Esophagus muscularis mucosa (tissue), 4 donors: ENCODE measurements around the gene UNC13A. TPM values are rescaled to one million over a fixed set of nuclear protein-coding genes. Genes with fewer than 3 reads are reported as not detected.

Source experiments
- DNase-seq: peaks from one replicate; pipeline ENCODE4 v3.0.0-alpha.2; 2017; ENCODE audit errors: extremely low spot score
- H3K27ac ChIP-seq, 4 donors: fragments of 200-600 bp; sonication (generic); replicated peaks in 1 of 4; 1 replicate in 3 of 4; 2 replicates in 1 of 4; pipeline ENCODE4 v1.5.1; 2016 to 2019; ENCODE audit warnings: mild to moderate bottlenecking in 1 of 4
- H3K27me3 ChIP-seq, 4 donors: fragments of 200-600 bp; sonication (generic); one replicate each; pipeline versions ENCODE4 v1.5.1 to v1.6.0; 2016 to 2019
- H3K36me3 ChIP-seq, 4 donors: fragments of 200-600 bp; sonication (generic); one replicate each; pipeline ENCODE4 v1.5.1; 2016 to 2019
- H3K4me1 ChIP-seq, 4 donors: fragments of 200-600 bp; sonication (generic); one replicate each; pipeline ENCODE4 v1.5.1; 2016 to 2019
- H3K4me3 ChIP-seq, 4 donors: fragments of 200-600 bp; sonication (generic); 1 replicate in 2 of 4; 2 replicates in 2 of 4; pipeline ENCODE4 v1.5.1; 2016 to 2019; ENCODE audit warnings: mild to moderate bottlenecking in 4 of 4, moderate library complexity in 1 of 4
- H3K9me3 ChIP-seq, 4 donors: fragments of 200-600 bp; sonication (generic); 1 replicate in 3 of 4; 2 replicates in 1 of 4; pipeline ENCODE4 v1.5.1; 2016 to 2019
- EP300 ChIP-seq: sonication (generic); formaldehyde crosslinking; IDR thresholded peaks from one replicate; pipeline ENCODE4 v1.6.1; 2017; ENCODE audit warnings: antibody characterized with exemption
- POLR2A ChIP-seq: fragments of 450-650 bp; IDR thresholded peaks from one replicate; pipeline ENCODE4 v1.6.1; 2017; ENCODE audit warnings: antibody characterized with exemption, moderate library complexity, mild to moderate bottlenecking, low read depth
- POLR2AphosphoS5 ChIP-seq, 2 donors: sonication (generic); formaldehyde crosslinking; IDR thresholded peaks; one replicate each; pipeline ENCODE4 v1.6.1; 2017; ENCODE audit warnings: antibody characterized with exemption in 2 of 2
- WGBS: methylation state at CpG from one replicate; pipeline ENCODE4 v1.1.5; 2018; 5-methylcytosine and 5-hydroxymethylcytosine counted together
- intact Hi-C: fragments of 100-400 bp; cut with DNase I; formaldehyde crosslinking; loops from one replicate; pipeline ENCODE4 v1.15.1; 2023
- total RNA-seq, 4 donors: library from RNA; depleted of rRNA; stranded (reverse); fragments of >200 nt; gene quantifications; one replicate each; pipeline versions ENCODE4 v1.1.0 to v1.2.1, GENCODE V29; 2016
- TF ChIP-seq, protein P1 (sequence below), 3 experiments: fragments of 200-600 bp in 2 of 3; fragments of 450-650 bp in 1 of 3; sonication (generic) in 2 of 3; IDR thresholded peaks; one replicate each; pipeline ENCODE4 v1.5.1; 2017 to 2019; ENCODE audit warnings: antibody characterized with exemption in 3 of 3, mild to moderate bottlenecking in 2 of 3, moderate library complexity in 1 of 3

UNC13A gene
- total RNA-seq, 4 donors from 2014 or later: under 0.01 to 0.23 (median 0.18) TPM

DNA sequence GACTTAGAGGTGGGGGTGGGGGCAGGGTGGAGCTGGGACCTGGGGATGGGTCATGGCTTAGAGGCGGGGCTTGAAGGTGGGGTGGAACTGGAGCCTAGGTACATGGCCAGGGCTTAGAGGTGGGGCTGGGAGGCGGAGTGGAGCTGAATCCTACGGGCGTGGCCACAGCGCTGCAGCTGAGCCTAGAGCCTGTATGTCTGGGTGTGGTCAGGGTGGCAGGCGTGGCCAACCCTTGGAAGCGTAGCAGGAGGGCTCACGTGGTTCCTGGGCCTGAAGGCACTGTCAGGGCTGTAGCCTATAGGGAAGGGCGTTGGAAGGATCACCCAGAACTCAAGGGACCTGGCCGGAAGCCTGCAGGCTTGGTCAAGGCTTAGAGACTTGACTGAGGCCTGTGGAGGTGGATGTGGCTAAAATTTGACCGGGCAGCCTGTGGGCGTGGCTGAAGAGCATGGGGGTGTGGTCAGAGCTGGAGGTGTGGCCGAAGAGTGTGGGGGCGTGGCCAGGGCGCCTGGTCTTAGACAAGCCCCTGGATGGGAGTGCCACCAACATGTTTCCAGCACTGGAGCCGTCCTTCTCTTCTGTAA lies 108.4 kb downstream of the UNC13A start:
- TF ChIP-seq, protein P1, sequence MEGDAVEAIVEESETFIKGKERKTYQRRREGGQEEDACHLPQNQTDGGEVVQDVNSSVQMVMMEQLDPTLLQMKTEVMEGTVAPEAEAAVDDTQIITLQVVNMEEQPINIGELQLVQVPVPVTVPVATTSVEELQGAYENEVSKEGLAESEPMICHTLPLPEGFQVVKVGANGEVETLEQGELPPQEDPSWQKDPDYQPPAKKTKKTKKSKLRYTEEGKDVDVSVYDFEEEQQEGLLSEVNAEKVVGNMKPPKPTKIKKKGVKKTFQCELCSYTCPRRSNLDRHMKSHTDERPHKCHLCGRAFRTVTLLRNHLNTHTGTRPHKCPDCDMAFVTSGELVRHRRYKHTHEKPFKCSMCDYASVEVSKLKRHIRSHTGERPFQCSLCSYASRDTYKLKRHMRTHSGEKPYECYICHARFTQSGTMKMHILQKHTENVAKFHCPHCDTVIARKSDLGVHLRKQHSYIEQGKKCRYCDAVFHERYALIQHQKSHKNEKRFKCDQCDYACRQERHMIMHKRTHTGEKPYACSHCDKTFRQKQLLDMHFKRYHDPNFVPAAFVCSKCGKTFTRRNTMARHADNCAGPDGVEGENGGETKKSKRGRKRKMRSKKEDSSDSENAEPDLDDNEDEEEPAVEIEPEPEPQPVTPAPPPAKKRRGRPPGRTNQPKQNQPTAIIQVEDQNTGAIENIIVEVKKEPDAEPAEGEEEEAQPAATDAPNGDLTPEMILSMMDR (IDR thresholded peaks at IDR 0.05): no peak
- TF ChIP-seq POLR2AphosphoS5 (IDR thresholded peaks at IDR 0.05) (no peak), EP300 (no peak), POLR2A (no peak)
- H3K9me3 ChIP-seq: no peaks in the 10 kb centered on the region
- peaks cover 33 to 84% (median 75%) of the 10 kb centered on the region in 4 donors for H3K36me3 ChIP-seq
- H3K4me1 ChIP-seq: peaks cover 0 to 6% (median 2%) of the 10 kb centered on the region in 4 donors
- no peak overlapping the region for H3K4me3 ChIP-seq
- WGBS: 52% methylated on average over 14 of the region's 16 CpGs
- H3K27ac ChIP-seq: no peak overlapping the region
- no peak for DNase-seq
- H3K27me3 ChIP-seq: no peaks in the 10 kb centered on the region
- intact Hi-C loops: loop anchor here (10.0 kb wide), 1 partner anchor 135 kb away; the partner anchor contains the start of gene TMEM221

GRCh38 chr19:17577457-17578097 lies 110.6 kb downstream of the UNC13A start:
- intact Hi-C loops: loop anchor here (10.0 kb wide), 1 partner anchor 133 kb away; the partner anchor contains the start of gene TMEM221
- Histone ChIP-seq H3K9me3 (no peaks in the 10 kb centered on the region), H3K27ac (no peak overlapping the region), H3K4me1 (peaks cover 0 to 13% (median 6%) of the 10 kb centered on the region in 4 donors), H3K27me3 (no peaks in the 10 kb centered on the region), H3K4me3 (no peak overlapping the region), H3K36me3 (peaks cover 34 to 100% (median 84%) of the 10 kb centered on the region in 4 donors)
- TF ChIP-seq, protein P1 (IDR thresholded peaks at IDR 0.05): no peak
- TF ChIP-seq POLR2AphosphoS5 (IDR thresholded peaks at IDR 0.05) (no peak), EP300 (no peak), POLR2A (no peak)
- no peak for DNase-seq
- WGBS: 74% methylated on average over 11 of the region's 22 CpGs

- no peak for TF ChIP-seq POLR2AphosphoS5 (IDR thresholded peaks at IDR 0.05)
- TF ChIP-seq POLR2A: no peak
- TF ChIP-seq, protein P1 (IDR thresholded peaks at IDR 0.05): no peak
- no peak for TF ChIP-seq EP300
- H3K4me3 ChIP-seq: no peak overlapping the region
- intact Hi-C loops: loop anchor here (10.0 kb wide), 1 partner anchor 132 kb away; the partner anchor contains the start of gene TMEM221
- peaks cover 0 to 13% (median 6%) of the 10 kb centered on the region in 4 donors for H3K4me1 ChIP-seq
- no peak overlapping the region for H3K27ac ChIP-seq
- 78% methylated on average over 28 of the region's 34 CpGs for WGBS
- peaks cover 36 to 100% (median 85%) of the 10 kb centered on the region in 4 donors for H3K36me3 ChIP-seq
- no peaks in the 10 kb centered on the region for H3K9me3 ChIP-seq
- H3K27me3 ChIP-seq: no peaks in the 10 kb centered on the region
- no peak for DNase-seq
Measured at GRCh38 chr19:17576758-17577456, 111.2 kb downstream of the UNC13A start.

GRCh38 chr19:17575871-17576757 lies 112.0 kb downstream of the UNC13A start:
- intact Hi-C loops: loop anchor here (10.0 kb wide), 1 partner anchor 131 kb away; the partner anchor contains the start of gene TMEM221
- H3K9me3 ChIP-seq: no peaks in the 10 kb centered on the region
- peaks cover 38 to 100% (median 85%) of the 10 kb centered on the region in 4 donors for H3K36me3 ChIP-seq
- no peak overlapping the region for H3K27ac ChIP-seq
- no peak for DNase-seq
- H3K27me3 ChIP-seq: no peaks in the 10 kb centered on the region
- no peak overlapping the region for H3K4me3 ChIP-seq
- WGBS: 90% methylated on average over 11 of the region's 11 CpGs
- TF ChIP-seq POLR2AphosphoS5 (IDR thresholded peaks at IDR 0.05) (no peak), EP300 (no peak), POLR2A (no peak)
- TF ChIP-seq, protein P1 (IDR thresholded peaks at IDR 0.05): no peak
- H3K4me1 ChIP-seq: peaks cover 0 to 13% (median 6%) of the 10 kb centered on the region in 4 donors
